ENCODE measurements around the gene SSC4D. TPM values are rescaled to one million over a fixed set of nuclear protein-coding genes. Genes with fewer than 3 reads are reported as not detected.
A peak's percentile ranks its signal among the peaks of the same experiment; 100 is the strongest.

The SSC4D gene
- polyA plus RNA-seq, 1 experiment: 0.45 TPM

GRCh38 chr7:76359978-76360638 lies 49.4 kb downstream of the SSC4D start:
- ChIA-PET CTCF (interaction anchor here (0.7 to 1.1 kb wide), 6 partner anchors 10 to 183 kb away, joined by 3 to 8 read pairs (median 4); no protein-coding TSS in a partner anchor), POLR2A (interaction anchor here (0.6 to 1.4 kb wide), 4 partner anchors 21 to 894 kb away, joined by 3 to 7 read pairs (median 4); no protein-coding TSS in a partner anchor)
- Histone ChIP-seq H3K27ac (ENCODE audit: low read depth, low read length) (peak overlapping the region; percentile 95), H3K9me3 (ENCODE audit: control insufficient read depth, insufficient read depth, low read length) (no peaks in the 10 kb centered on the region; the same call in 1 of the 2 replicates), H3K27me3 (ENCODE audit: control insufficient read depth, insufficient read depth, low read length) (no peaks in the 10 kb centered on the region), H3K4me3 (ENCODE audit: low read depth, low read length) (peak overlapping the region; percentile 56)
- DNase-seq (ENCODE audit: low read depth, low spot score): no peak
- TF ChIP-seq CTCF (IDR thresholded peaks at IDR 0.05; ENCODE audit: low read depth, low read length): no peak

DNA sequence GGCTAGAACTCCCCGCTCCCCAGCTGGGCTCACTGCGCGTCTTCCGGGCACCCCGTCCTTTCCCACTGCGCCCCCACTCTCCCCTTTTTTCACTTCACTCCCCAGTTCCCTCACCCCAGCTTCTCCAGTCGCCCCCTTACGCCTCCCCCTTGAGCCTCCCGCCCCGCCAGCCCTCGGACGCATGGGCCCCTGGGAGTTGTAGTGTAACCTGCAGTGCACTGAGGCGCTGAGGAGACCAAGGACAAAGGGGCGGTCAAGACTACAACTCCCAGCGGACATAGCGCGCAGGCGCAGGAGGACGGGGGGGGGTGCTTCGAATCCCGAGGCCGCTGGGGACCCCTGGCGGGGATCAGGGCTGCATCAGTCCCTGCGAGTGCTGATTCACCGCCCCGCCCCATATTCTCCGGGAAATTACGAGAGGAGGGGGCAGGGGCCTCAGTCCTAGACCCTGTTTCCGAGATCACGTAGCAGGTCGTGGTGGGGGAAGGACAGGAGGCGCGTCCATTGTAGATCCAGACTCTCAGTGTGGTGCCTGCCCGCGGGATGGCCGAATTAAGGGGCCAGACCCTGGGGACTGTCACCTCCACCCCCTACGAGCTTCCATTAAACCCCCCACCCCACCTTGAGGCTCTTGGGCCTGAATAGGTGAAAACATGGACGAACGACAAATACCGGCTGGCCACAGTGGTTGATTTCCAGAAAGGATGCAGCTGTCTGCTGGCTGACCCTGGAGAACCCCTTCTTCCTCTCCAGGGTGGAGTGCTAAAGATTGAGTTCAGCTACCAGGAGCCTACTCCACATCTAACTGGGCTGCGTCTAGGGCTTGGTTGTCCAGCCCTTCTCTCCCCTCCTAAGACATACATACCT lies 50.2 kb downstream of the SSC4D start:
- Histone ChIP-seq H3K9me3 (ENCODE audit: control insufficient read depth, insufficient read depth, low read length) (peaks cover 2% of the 10 kb centered on the region; the same call in 1 of the 2 replicates), H3K27me3 (ENCODE audit: control insufficient read depth, insufficient read depth, low read length) (no peaks in the 10 kb centered on the region), H3K4me3 (ENCODE audit: low read depth, low read length) (peak overlapping the region; percentile 89), H3K27ac (ENCODE audit: low read depth, low read length) (peak overlapping the region; percentile 95)
- ChIA-PET POLR2A (interaction anchor here (0.6 to 2.0 kb wide), 15 partner anchors 10 to 895 kb away, joined by 3 to 11 read pairs (median 4); no protein-coding TSS in a partner anchor), CTCF (interaction anchor here (0.7 to 1.1 kb wide), 9 partner anchors 9 to 196 kb away, joined by 3 to 6 read pairs (median 4); no protein-coding TSS in a partner anchor)
- peak; percentile 79 for TF ChIP-seq CTCF (IDR thresholded peaks at IDR 0.05; ENCODE audit: low read depth, low read length)
- peak; percentile 98 for DNase-seq (ENCODE audit: low read depth, low spot score)

GRCh38 chr7:76358481-76359110 lies 50.9 kb downstream of the SSC4D start, which contains the start of gene YWHAG:
Gene YWHAG, minus strand, starts transcription at chr7:76358991. Its CDS starts 183 bp downstream, at chr7:76358808.
- DNase-seq (ENCODE audit: low read depth, low spot score): peak; percentile 68
- Histone ChIP-seq H3K4me3 (ENCODE audit: low read depth, low read length) (peak within 1 kb of the TSS; percentile 89), H3K9me3 (ENCODE audit: control insufficient read depth, insufficient read depth, low read length) (peaks cover 4% of the 10 kb centered on the region; the same call in 1 of the 2 replicates), H3K27ac (ENCODE audit: low read depth, low read length) (peak within 1 kb of the TSS; percentile 95), H3K27me3 (ENCODE audit: control insufficient read depth, insufficient read depth, low read length) (no peaks in the 10 kb centered on the region)
- CTCF ChIA-PET: interaction anchor here (0.7 to 1.1 kb wide), 4 partner anchors 9 to 197 kb away, joined by 3 to 6 read pairs (median 4); no protein-coding TSS in a partner anchor
- POLR2A ChIA-PET: interaction anchor here (0.6 to 2.0 kb wide), 12 partner anchors 9 to 539 kb away, joined by 3 to 11 read pairs (median 4); no protein-coding TSS in a partner anchor
- no peak for TF ChIP-seq CTCF (IDR thresholded peaks at IDR 0.05; ENCODE audit: low read depth, low read length)

DNA sequence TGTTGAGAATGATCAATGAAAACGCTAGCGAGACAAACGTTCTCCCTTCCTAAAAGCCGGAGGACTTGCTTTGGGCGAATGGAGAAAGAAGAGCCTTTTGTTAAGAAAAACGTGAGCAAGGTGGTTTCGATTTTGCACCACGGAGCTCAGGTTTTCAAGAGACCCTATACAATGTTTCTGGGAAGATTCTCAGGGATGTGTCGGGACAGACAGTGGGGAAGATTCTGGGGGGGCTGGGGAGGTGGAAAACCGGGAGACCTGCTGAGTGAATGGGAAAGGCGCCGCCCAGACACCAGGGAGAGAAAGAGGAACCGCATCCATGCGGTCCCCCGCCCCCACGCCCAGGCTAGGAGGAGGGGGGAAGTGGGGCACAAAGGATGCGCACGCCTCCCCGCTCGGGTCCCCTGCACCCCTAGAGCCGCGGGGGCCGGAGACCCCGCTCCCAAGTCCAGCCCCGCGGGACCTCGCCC lies 51.5 kb downstream of the SSC4D start:
- ChIA-PET POLR2A (interaction anchor here (0.6 to 2.0 kb wide), 6 partner anchors 15 to 180 kb away, joined by 3 to 11 read pairs (median 6); no protein-coding TSS in a partner anchor), CTCF (interaction anchor here (0.8 to 0.9 kb wide), 2 partner anchors 8 to 12 kb away, joined by 4 to 6 read pairs; no protein-coding TSS in a partner anchor)
- Histone ChIP-seq H3K27ac (ENCODE audit: low read depth, low read length) (peak overlapping the region; percentile 94), H3K4me3 (ENCODE audit: low read depth, low read length) (peak overlapping the region; percentile 89), H3K9me3 (ENCODE audit: control insufficient read depth, insufficient read depth, low read length) (peaks cover 4% of the 10 kb centered on the region; the same call in 1 of the 2 replicates), H3K27me3 (ENCODE audit: control insufficient read depth, insufficient read depth, low read length) (no peaks in the 10 kb centered on the region)
- no peak for TF ChIP-seq CTCF (IDR thresholded peaks at IDR 0.05; ENCODE audit: low read depth, low read length)
- DNase-seq (ENCODE audit: low read depth, low spot score): no peak
